Cardiac muscle cell (in vitro differentiated cells and primary cell): ENCODE results near the gene CDKN1B. TPM values are rescaled to one million over a fixed set of nuclear protein-coding genes. Genes with fewer than 3 reads are reported as not detected.
A peak's percentile ranks its signal among the peaks of the same experiment; 100 is the strongest.

Experiments
- DNase-seq, 2 donors: peaks; one replicate each; pipeline versions ENCODE4 v3.0.0 to v3.0.0-alpha.2; 2010 to 2017; ENCODE audit warnings: low read depth in 1 of 2, low spot score in 1 of 2
- H3K27ac ChIP-seq: fragments of 200-600 bp; sonication (generic); 2 replicates; pipeline ENCODE4 v1.5.1; 2016
- H3K27me3 ChIP-seq: fragments of 200-600 bp; sonication (generic); 2 replicates; pipeline ENCODE4 v1.6.0; 2016; ENCODE audit warnings: control low read depth
- H3K36me3 ChIP-seq: fragments of 200-600 bp; sonication (generic); 2 replicates; pipeline ENCODE4 v1.5.1; 2016; ENCODE audit warnings: control low read depth
- H3K4me1 ChIP-seq: fragments of 200-600 bp; sonication (generic); 2 replicates; pipeline ENCODE4 v1.8.1; 2017; ENCODE audit warnings: low read depth, mild to moderate bottlenecking, mixed run types
- H3K4me3 ChIP-seq: fragments of 200-600 bp; sonication (generic); 2 replicates; pipeline ENCODE4 v1.5.1; 2016; ENCODE audit warnings: mild to moderate bottlenecking
- H3K9me3 ChIP-seq: fragments of 200-600 bp; sonication (generic); 2 replicates; pipeline ENCODE4 v1.5.1; 2017; ENCODE audit warnings: low read depth, mild to moderate bottlenecking, control low read depth
- CTCF ChIP-seq: IDR thresholded peaks from 2 replicates; pipeline ENCODE4 v1.5.1; 2012; ENCODE audit warnings: low read depth, mild to moderate bottlenecking, low read length
- polyA plus RNA-seq: library from polyadenylated mRNA; unstranded; fragments of >200 nt; fragmentation: Nextera tagmentation; extraction: Ambion mirVana; gene quantifications from 2 replicates; pipeline ENCODE4 v1.2.1, GENCODE V29; 2016
- total RNA-seq: library from RNA; depleted of rRNA; stranded (reverse); fragments of >200 nt; gene quantifications from 2 replicates; pipeline ENCODE4 v1.2.3, GENCODE V29; 2016

The CDKN1B gene
- total and polyA plus RNA-seq, 2 experiments from 2014 or later: 5.8 to 90.4 TPM

GRCh38 chr12:12721814-12722434 lies 4.8 kb downstream of the CDKN1B start:
- Histone ChIP-seq H3K27ac (no peak overlapping the region), H3K4me1 (peaks cover 21% of the 10 kb centered on the region), H3K36me3 (peaks cover 36% of the 10 kb centered on the region), H3K27me3 (no peaks in the 10 kb centered on the region), H3K9me3 (no peaks in the 10 kb centered on the region), H3K4me3 (no peak overlapping the region)
- TF ChIP-seq CTCF: no peak
- no peak for DNase-seq

GRCh38 chr12:12722435-12723148 lies 5.4 kb downstream of the CDKN1B start:
- H3K27ac ChIP-seq: no peak overlapping the region
- no peaks in the 10 kb centered on the region for H3K9me3 ChIP-seq
- no peaks in the 10 kb centered on the region for H3K27me3 ChIP-seq
- H3K4me1 ChIP-seq: peaks cover 21% of the 10 kb centered on the region
- H3K4me3 ChIP-seq: peak overlapping the region; percentile 53
- TF ChIP-seq CTCF: no peak
- H3K36me3 ChIP-seq: peaks cover 36% of the 10 kb centered on the region
- DNase-seq: peak in 1 of 2 donors; percentile 47

- peak overlapping the region; percentile 53 for H3K4me3 ChIP-seq
- H3K36me3 ChIP-seq: peaks cover 36% of the 10 kb centered on the region
- peaks cover 21% of the 10 kb centered on the region for H3K4me1 ChIP-seq
- H3K27me3 ChIP-seq: no peaks in the 10 kb centered on the region
- no peak for TF ChIP-seq CTCF
- no peaks in the 10 kb centered on the region for H3K9me3 ChIP-seq
- DNase-seq: peak in 1 of 2 donors; percentile 19
- H3K27ac ChIP-seq: peak overlapping the region; percentile 94
These were observed 6.0 kb downstream of the CDKN1B start for GRCh38 chr12:12723149-12723680.

GRCh38 chr12:12723681-12724420 lies 6.7 kb downstream of the CDKN1B start:
- peak; percentile 47 to 55 for DNase-seq
- Histone ChIP-seq H3K27ac (peak overlapping the region; percentile 94), H3K36me3 (peaks cover 36% of the 10 kb centered on the region), H3K27me3 (no peaks in the 10 kb centered on the region), H3K4me3 (peak overlapping the region; percentile 53), H3K4me1 (peaks cover 21% of the 10 kb centered on the region), H3K9me3 (no peaks in the 10 kb centered on the region)
- TF ChIP-seq CTCF: no peak

- Histone ChIP-seq H3K27ac (peak overlapping the region; percentile 94), H3K9me3 (no peaks in the 10 kb centered on the region)
- peak in 1 of 2 donors; percentile 18 for DNase-seq
These were observed 7.4 kb downstream of the CDKN1B start for GRCh38 chr12:12724421-12725085.

More at GRCh38 chr12:12724421-12725085, 7.4 kb downstream of the CDKN1B start:
- peaks cover 29% of the 10 kb centered on the region for H3K36me3 ChIP-seq
- no peaks in the 10 kb centered on the region for H3K27me3 ChIP-seq
- no peak for TF ChIP-seq CTCF
- H3K4me3 ChIP-seq: peak overlapping the region; percentile 53
- peaks cover 16% of the 10 kb centered on the region for H3K4me1 ChIP-seq
